Activated CD4-positive, alpha-beta T cell treated with anti-CD3 and anti-CD28 coated beads for 48 hours (primary cell): ENCODE results near the gene ECE1.

Experiments
- DNase-seq: peaks from one replicate; pipeline ENCODE4 v3.0.0-alpha.2; 2020

ECE1 gene

GRCh38 chr1:21325231-21325718 lies 35.0 kb upstream of the ECE1 start:
- peak; percentile 47 for DNase-seq

GRCh38 chr1:21324368-21325141 lies 34.3 kb upstream of the ECE1 start:
- DNase-seq: peak; percentile 88

- no peak for DNase-seq
These were observed 32.8 kb upstream of the ECE1 start for GRCh38 chr1:21323091-21323490.

- DNase-seq: no peak
These were observed 32.4 kb upstream of the ECE1 start for GRCh38 chr1:21322681-21323016.

- DNase-seq: no peak
These were observed 31.9 kb upstream of the ECE1 start for GRCh38 chr1:21321963-21322680.

GRCh38 chr1:21320410-21321108 lies 30.3 kb upstream of the ECE1 start:
- DNase-seq: no peak

- no peak for DNase-seq
These were observed 29.5 kb upstream of the ECE1 start for GRCh38 chr1:21319447-21320407.

GRCh38 chr1:21318714-21319159 lies 28.5 kb upstream of the ECE1 start:
- DNase-seq: no peak

GRCh38 chr1:21318057-21318713 lies 27.9 kb upstream of the ECE1 start:
- DNase-seq: no peak

GRCh38 chr1:21317690-21318043 lies 27.4 kb upstream of the ECE1 start:
- DNase-seq: no peak

GRCh38 chr1:21317035-21317689 lies 26.9 kb upstream of the ECE1 start:
- DNase-seq: no peak

GRCh38 chr1:21314743-21315396 lies 24.6 kb upstream of the ECE1 start:
- no peak for DNase-seq

GRCh38 chr1:21313886-21314721 lies 23.8 kb upstream of the ECE1 start:
- no peak for DNase-seq

GRCh38 chr1:21313203-21313885 lies 23.1 kb upstream of the ECE1 start:
- DNase-seq: no peak

GRCh38 chr1:21312407-21312992 lies 22.2 kb upstream of the ECE1 start:
- no peak for DNase-seq

- no peak for DNase-seq
These were observed 20.8 kb upstream of the ECE1 start for GRCh38 chr1:21311016-21311415.

GRCh38 chr1:21308847-21309652 lies 18.8 kb upstream of the ECE1 start:
- no peak for DNase-seq

- no peak for DNase-seq
These were observed 18.1 kb upstream of the ECE1 start for GRCh38 chr1:21308330-21308729.
